ENCODE results near the gene RARRES2.
"Not testable (repeated sequence)": the region's sequence is repeated elsewhere in the genome, so short reads cannot be mapped to it uniquely, and the experiment has no call there.

- not testable (repeated sequence) for TF ChIP-seq EP300, POLR2A, CTCF, POLR2AphosphoS5 (IDR thresholded peaks at IDR 0.05)
These were observed 46.4 kb downstream of the RARRES2 start for GRCh38 chr7:150295027-150295426.

Data from upper lobe of left lung (tissue), 4 donors.